Measurements from ENCODE around the gene MGAM2.

MGAM2 gene

DNA sequence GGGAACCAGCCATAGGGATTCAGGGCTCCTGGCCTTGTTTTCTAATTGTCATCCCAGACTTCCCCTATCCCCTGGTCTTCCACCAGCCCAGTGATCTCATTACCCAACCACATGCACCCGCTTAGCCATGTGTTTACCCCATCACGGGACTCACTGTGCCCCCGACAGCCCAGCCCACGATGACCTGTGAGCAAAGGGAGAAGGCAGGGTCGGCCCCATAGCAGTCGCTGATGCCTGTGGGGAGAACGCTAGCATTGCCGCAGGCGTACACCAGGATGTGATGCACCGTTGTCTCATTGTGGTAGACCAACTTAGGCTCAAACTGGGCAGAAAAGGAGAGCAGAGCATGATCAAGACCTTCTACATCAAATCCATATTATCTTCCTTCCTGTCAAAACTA, 132.3 kb downstream of the MGAM2 start:
- TF ChIP-seq, protein P1, sequence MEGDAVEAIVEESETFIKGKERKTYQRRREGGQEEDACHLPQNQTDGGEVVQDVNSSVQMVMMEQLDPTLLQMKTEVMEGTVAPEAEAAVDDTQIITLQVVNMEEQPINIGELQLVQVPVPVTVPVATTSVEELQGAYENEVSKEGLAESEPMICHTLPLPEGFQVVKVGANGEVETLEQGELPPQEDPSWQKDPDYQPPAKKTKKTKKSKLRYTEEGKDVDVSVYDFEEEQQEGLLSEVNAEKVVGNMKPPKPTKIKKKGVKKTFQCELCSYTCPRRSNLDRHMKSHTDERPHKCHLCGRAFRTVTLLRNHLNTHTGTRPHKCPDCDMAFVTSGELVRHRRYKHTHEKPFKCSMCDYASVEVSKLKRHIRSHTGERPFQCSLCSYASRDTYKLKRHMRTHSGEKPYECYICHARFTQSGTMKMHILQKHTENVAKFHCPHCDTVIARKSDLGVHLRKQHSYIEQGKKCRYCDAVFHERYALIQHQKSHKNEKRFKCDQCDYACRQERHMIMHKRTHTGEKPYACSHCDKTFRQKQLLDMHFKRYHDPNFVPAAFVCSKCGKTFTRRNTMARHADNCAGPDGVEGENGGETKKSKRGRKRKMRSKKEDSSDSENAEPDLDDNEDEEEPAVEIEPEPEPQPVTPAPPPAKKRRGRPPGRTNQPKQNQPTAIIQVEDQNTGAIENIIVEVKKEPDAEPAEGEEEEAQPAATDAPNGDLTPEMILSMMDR (IDR thresholded peaks at IDR 0.05; ENCODE audit: control insufficient read depth, insufficient read depth, low read depth, low read length, missing control alignments) = no peak
- DNase-seq (ENCODE audit: low read depth) = no peak

GRCh38 chr7:142248166-142249160, 136.9 kb downstream of the MGAM2 start:
- no peak for DNase-seq (ENCODE audit: low read depth)

More for the DNA sequence above, 132.3 kb downstream of the MGAM2 start:
- H3K4me3 ChIP-seq (ENCODE audit: control insufficient read depth, low read depth, low read length) = no peak overlapping the region

DNA sequence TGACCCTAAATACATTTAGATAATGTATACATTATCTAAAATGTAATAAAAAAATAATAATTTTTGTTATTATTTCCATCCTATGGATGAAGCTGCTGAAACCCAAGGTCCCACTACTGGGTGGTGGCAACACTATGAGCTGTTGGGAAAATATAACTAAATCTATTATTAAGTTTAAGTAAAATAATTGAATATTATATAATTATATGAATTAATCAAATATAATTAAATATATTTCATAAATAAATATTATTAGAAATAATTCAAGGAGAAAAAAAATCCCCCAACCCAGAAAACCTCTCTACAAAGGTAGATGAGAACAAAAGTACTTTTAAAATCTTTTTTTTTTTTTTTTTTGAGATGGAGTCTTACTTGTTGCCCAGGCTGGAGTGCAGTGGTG, 138.4 kb downstream of the MGAM2 start:
- no peak for DNase-seq (ENCODE audit: low read depth)
- TF ChIP-seq, protein P1 (IDR thresholded peaks at IDR 0.05; ENCODE audit: control insufficient read depth, insufficient read depth, low read depth, low read length, missing control alignments) = no peak

More at GRCh38 chr7:142248166-142249160, 136.9 kb downstream of the MGAM2 start:
- no peak overlapping the region for H3K4me3 ChIP-seq (ENCODE audit: control insufficient read depth, low read depth, low read length)
- TF ChIP-seq, protein P1 (IDR thresholded peaks at IDR 0.05; ENCODE audit: control insufficient read depth, insufficient read depth, low read depth, low read length, missing control alignments) = no peak

GRCh38 chr7:142250705-142251104, 139.2 kb downstream of the MGAM2 start:
- no peak for DNase-seq (ENCODE audit: low read depth)
- TF ChIP-seq, protein P1 (IDR thresholded peaks at IDR 0.05; ENCODE audit: control insufficient read depth, insufficient read depth, low read depth, low read length, missing control alignments) = no peak
- H3K4me3 ChIP-seq (ENCODE audit: control insufficient read depth, low read depth, low read length) = no peak overlapping the region

More for the DNA sequence above, 138.4 kb downstream of the MGAM2 start:
- H3K4me3 ChIP-seq (ENCODE audit: control insufficient read depth, low read depth, low read length) = no peak overlapping the region

GRCh38 chr7:142257958-142258357, 146.4 kb downstream of the MGAM2 start, which contains the start of gene PRSS58:
Gene PRSS58 (minus strand): TSS chr7:142258058. CDS start chr7:142257707, 351 bp downstream.
- TF ChIP-seq, protein P1 (IDR thresholded peaks at IDR 0.05; ENCODE audit: control insufficient read depth, insufficient read depth, low read depth, low read length, missing control alignments) = no peak
- no peak for DNase-seq (ENCODE audit: low read depth)
- no peak within 1 kb of the TSS for H3K4me3 ChIP-seq (ENCODE audit: control insufficient read depth, low read depth, low read length)

- TF ChIP-seq, protein P1 (IDR thresholded peaks at IDR 0.05; ENCODE audit: control insufficient read depth, insufficient read depth, low read depth, low read length, missing control alignments) = no peak
- no peak overlapping the region for H3K4me3 ChIP-seq (ENCODE audit: control insufficient read depth, low read depth, low read length)
- DNase-seq (ENCODE audit: low read depth) = no peak
These were observed 152.3 kb downstream of the MGAM2 start for GRCh38 chr7:142263598-142264380.
